Measurements from ENCODE around the gene BTBD7. TPM values are rescaled to one million over a fixed set of nuclear protein-coding genes. Genes with fewer than 3 reads are reported as not detected.

Gene BTBD7
- total RNA-seq, 2 donors from 2014 or later, result 21.9 to 30.5 TPM

- DNase-seq (ENCODE audit: low spot score) (no peak), ATAC-seq (ENCODE audit: insufficient number of reproducible peaks, low FRiP score, low read depth) (no peak)
- H3K27ac ChIP-seq, result no peak overlapping the region
- H3K27me3 ChIP-seq (replicated peaks; ENCODE audit: insufficient read depth), result no peaks in the 10 kb centered on the region
- H3K4me1 ChIP-seq (ENCODE audit: control insufficient read depth in 1 of 2, low read depth in 2 of 2), result no peaks in the 10 kb centered on the region
- no peaks in the 10 kb centered on the region for H3K9me3 ChIP-seq
- no peaks in the 10 kb centered on the region for H3K36me3 ChIP-seq
- no peak overlapping the region for H3K4me3 ChIP-seq
- no peak for TF ChIP-seq CTCF (IDR thresholded peaks at IDR 0.05)
These were observed 58.6 kb downstream of the BTBD7 start for GRCh38 chr14:93274055-93274806.

GRCh38 chr14:93271111-93271510 lies 61.7 kb downstream of the BTBD7 start:
- H3K9me3 ChIP-seq, result no peaks in the 10 kb centered on the region
- H3K4me3 ChIP-seq, result no peak overlapping the region
- no peak overlapping the region for H3K27ac ChIP-seq
- DNase-seq (ENCODE audit: low spot score) (no peak), ATAC-seq (ENCODE audit: insufficient number of reproducible peaks, low FRiP score, low read depth) (no peak)
- no peaks in the 10 kb centered on the region for H3K4me1 ChIP-seq (ENCODE audit: control insufficient read depth in 1 of 2, low read depth in 2 of 2)
- H3K36me3 ChIP-seq, result no peaks in the 10 kb centered on the region
- TF ChIP-seq CTCF (IDR thresholded peaks at IDR 0.05), result no peak
- H3K27me3 ChIP-seq (replicated peaks; ENCODE audit: insufficient read depth), result no peaks in the 10 kb centered on the region

- Histone ChIP-seq H3K27me3 (replicated peaks; ENCODE audit: insufficient read depth) (no peaks in the 10 kb centered on the region), H3K36me3 (no peaks in the 10 kb centered on the region), H3K4me1 (ENCODE audit: control insufficient read depth in 1 of 2, low read depth in 2 of 2) (no peaks in the 10 kb centered on the region), H3K4me3 (no peak overlapping the region), H3K27ac (no peak overlapping the region), H3K9me3 (no peaks in the 10 kb centered on the region)
- TF ChIP-seq CTCF (IDR thresholded peaks at IDR 0.05), result no peak
- no peak for DNase-seq (ENCODE audit: low spot score)
- ATAC-seq (ENCODE audit: insufficient number of reproducible peaks, low FRiP score, low read depth), result no peak
These were observed 63.3 kb downstream of the BTBD7 start for GRCh38 chr14:93269341-93270068.

- H3K27ac ChIP-seq, result no peak overlapping the region
- no peak for ATAC-seq (ENCODE audit: insufficient number of reproducible peaks, low FRiP score, low read depth)
- H3K4me1 ChIP-seq (ENCODE audit: control insufficient read depth in 1 of 2, low read depth in 2 of 2), result no peaks in the 10 kb centered on the region
- no peak for DNase-seq (ENCODE audit: low spot score)
- no peak for TF ChIP-seq CTCF (IDR thresholded peaks at IDR 0.05)
- H3K36me3 ChIP-seq, result no peaks in the 10 kb centered on the region
- H3K9me3 ChIP-seq, result no peaks in the 10 kb centered on the region
- H3K4me3 ChIP-seq, result no peak overlapping the region
- H3K27me3 ChIP-seq (replicated peaks; ENCODE audit: insufficient read depth), result no peaks in the 10 kb centered on the region
These were observed 64.4 kb downstream of the BTBD7 start for GRCh38 chr14:93268406-93268805.

- Histone ChIP-seq H3K36me3 (no peaks in the 10 kb centered on the region), H3K4me3 (no peak overlapping the region), H3K27ac (no peak overlapping the region), H3K9me3 (no peaks in the 10 kb centered on the region), H3K4me1 (ENCODE audit: control insufficient read depth in 1 of 2, low read depth in 2 of 2) (no peaks in the 10 kb centered on the region), H3K27me3 (replicated peaks; ENCODE audit: insufficient read depth) (no peaks in the 10 kb centered on the region)
- ATAC-seq (ENCODE audit: insufficient number of reproducible peaks, low FRiP score, low read depth), result no peak
- DNase-seq (ENCODE audit: low spot score), result no peak
- no peak for TF ChIP-seq CTCF (IDR thresholded peaks at IDR 0.05)
These were observed 65.6 kb downstream of the BTBD7 start for GRCh38 chr14:93267149-93267711.

Data from thoracic aorta (tissue), 2 donors.